HCT116 (cell line): ENCODE measurements around the gene PLPPR3. TPM values are rescaled to one million over a fixed set of nuclear protein-coding genes. Genes with fewer than 3 reads are reported as not detected.

Source experiments
- ATAC-seq: fragments of 200-7000 bp; cut with Tn5 transposase; 2 replicates; pipeline ENCODE4 v1.9.1; 2020; ENCODE audit warnings: mild to moderate bottlenecking, moderate library complexity
- BruUV-seq: library from RNA; stranded (reverse); fragments of 400-500 nt; replicated peaks from 2 replicates; lab custom pipeline; 2021; lab: Mats Ljungman, UMichigan
- CTCF ChIA-PET: fragments of 300-600 bp; sonication (Branson Sonifier 250); formaldehyde crosslinking; loops from one replicate; lab custom pipeline; 2021; ENCODE audit warnings: antibody characterized with exemption; lab: Charles Lee
- POLR2A ChIA-PET: fragments of 300-600, 350-600 bp; sonication (Branson Sonifier 250); formaldehyde crosslinking; loops from one replicate; lab custom pipeline; 2021; ENCODE audit warnings: antibody characterized with exemption; lab: Charles Lee
- RAD21 ChIA-PET, 2 experiments: fragments of 300-600 bp; sonication (Branson Sonifier 250); formaldehyde crosslinking; loops; one replicate each; lab custom pipeline; 2023; ENCODE audit warnings: low total read pairs in 2 of 2; ENCODE audit not compliant: uncharacterized antibody in 2 of 2, unreplicated experiment in 2 of 2, low non-redundant PET in 1 of 2; lab: Charles Lee
- DNase-seq: peaks from one replicate; pipeline ENCODE4 v3.0.0-alpha.2; 2010; ENCODE audit warnings: low read depth, low spot score
- H2AFZ ChIP-seq: fragments of 200-600 bp; shearing (Covaris generic), sonication (generic); 2 replicates; pipeline ENCODE4 v1.6.1; 2017; ENCODE audit warnings: low read depth, mixed run types, mixed read lengths, antibody characterized with exemption, low read length; ENCODE audit not compliant: poor library complexity, severe bottlenecking
- H3K27ac ChIP-seq: 2 replicates; pipeline ENCODE4 v1.5.1; 2012; ENCODE audit warnings: low read depth, low read length
- H3K27me3 ChIP-seq: fragments of 200-600 bp; sonication (generic); 2 replicates; pipeline ENCODE4 v1.6.1; 2016; ENCODE audit warnings: mixed run types, low read length, mixed read lengths; ENCODE audit not compliant: insufficient read depth
- H3K36me3 ChIP-seq, 2 experiments: fragments of 200-500 bp in 1 of 2; fragments of 200-600 bp in 1 of 2; sonication (Bioruptor generic) in 1 of 2; sonication (generic) in 1 of 2; 2 replicates each; pipeline versions ENCODE4 v1.5.1 to v1.6.1; 2014 to 2016; ENCODE audit warnings: low read length in 2 of 2, inconsistent platforms in 1 of 2, mixed read lengths in 1 of 2, mixed run types in 1 of 2; ENCODE audit not compliant: insufficient read depth in 2 of 2, control insufficient read depth in 1 of 2
- H3K4me1 ChIP-seq, 2 experiments: fragments of 200-600 bp in 1 of 2; sonication (generic) in 1 of 2; 2 replicates each; pipeline versions ENCODE4 v1.5.1 to v1.6.1; 2012 to 2017; ENCODE audit warnings: low read length in 2 of 2, inconsistent platforms in 1 of 2, mild to moderate bottlenecking in 1 of 2, mixed read lengths in 1 of 2, mixed run types in 1 of 2, moderate library complexity in 1 of 2; ENCODE audit not compliant: insufficient read depth in 2 of 2, control insufficient read depth in 1 of 2
- H3K4me2 ChIP-seq: fragments of 200-600 bp; sonication (generic); 2 replicates; pipeline ENCODE4 v1.6.1; 2017; ENCODE audit warnings: mixed run types, low read length, mixed read lengths
- H3K4me3 ChIP-seq, 2 experiments: fragments of 200-600 bp in 1 of 2; sonication (generic) in 1 of 2; replicated peaks in 1 of 2; 2 replicates each; pipeline ENCODE4 v1.5.1; 2011 to 2016; ENCODE audit warnings: low read length in 2 of 2, control low read depth in 1 of 2, low read depth in 1 of 2, mild to moderate bottlenecking in 1 of 2, mixed read lengths in 1 of 2, mixed run types in 1 of 2
- H3K79me2 ChIP-seq: fragments of 200-600 bp; sonication (generic); 2 replicates; pipeline ENCODE4 v1.6.1; 2017; ENCODE audit warnings: mild to moderate bottlenecking, mixed run types, low read length, moderate library complexity, mixed read lengths; ENCODE audit not compliant: insufficient read depth
- H3K9ac ChIP-seq: fragments of 200-600 bp; sonication (generic); 2 replicates; pipeline ENCODE4 v1.6.1; 2016; ENCODE audit warnings: low read length, mixed read lengths
- H3K9me2 ChIP-seq: fragments of 200-600 bp; sonication (generic), shearing (Covaris generic); 2 replicates; pipeline ENCODE4 v1.6.1; 2017; ENCODE audit warnings: mixed run types, mild to moderate bottlenecking, moderate library complexity; ENCODE audit not compliant: insufficient read depth
- H3K9me3 ChIP-seq, 2 experiments: fragments of 200-500 bp in 1 of 2; fragments of 200-600 bp in 1 of 2; sonication (Bioruptor generic) in 1 of 2; sonication (generic) in 1 of 2; 2 replicates each; pipeline ENCODE4 v1.6.1; 2014 to 2017; ENCODE audit warnings: low read length in 2 of 2, mixed read lengths in 2 of 2, inconsistent platforms in 1 of 2, low read depth in 1 of 2, mild to moderate bottlenecking in 1 of 2, mixed run types in 1 of 2, moderate library complexity in 1 of 2; ENCODE audit not compliant: control insufficient read depth in 1 of 2, insufficient read depth in 1 of 2
- H4K20me1 ChIP-seq: fragments of 200-600 bp; sonication (generic), shearing (Covaris generic); 2 replicates; pipeline ENCODE4 v1.6.1; 2017; ENCODE audit warnings: mixed run types, mild to moderate bottlenecking, moderate library complexity; ENCODE audit not compliant: insufficient read depth
- CBX3 ChIP-seq: IDR thresholded peaks from 2 replicates; pipeline ENCODE4 v1.6.1; 2012; ENCODE audit warnings: low read depth
- ELF1 ChIP-seq: IDR thresholded peaks from 2 replicates; pipeline ENCODE4 v1.6.1; 2012; ENCODE audit warnings: low read depth, borderline replicate concordance
- EZH2 ChIP-seq: fragments of 200-600 bp; sonication (generic); IDR thresholded peaks from 2 replicates; pipeline ENCODE4 v1.6.1; 2017; ENCODE audit warnings: antibody characterized with exemption, mixed run types
- EZH2phosphoT487 ChIP-seq: fragments of 200-600 bp; IDR thresholded peaks from 2 replicates; pipeline ENCODE4 v1.6.1; 2018; ENCODE audit warnings: antibody characterized with exemption, borderline replicate concordance
- JUND ChIP-seq: IDR thresholded peaks from 2 replicates; pipeline ENCODE4 v1.6.1; 2012
- POLR2A ChIP-seq: IDR thresholded peaks from 2 replicates; pipeline ENCODE4 v1.7.0; 2011; ENCODE audit warnings: borderline replicate concordance; ENCODE audit not compliant: insufficient read depth, insufficient read length; ENCODE audit errors: extremely low read depth
- RAD21 ChIP-seq: IDR thresholded peaks from 2 replicates; pipeline ENCODE4 v1.6.1; 2012; ENCODE audit warnings: low read depth, mild to moderate bottlenecking
- SIN3A ChIP-seq: IDR thresholded peaks from 2 replicates; pipeline ENCODE4 v1.6.1; 2012; ENCODE audit warnings: low read depth
- SRF ChIP-seq: IDR thresholded peaks from 2 replicates; pipeline ENCODE4 v1.6.1; 2012; ENCODE audit warnings: low read depth
- YY1 ChIP-seq: IDR thresholded peaks from 2 replicates; pipeline ENCODE4 v1.6.1; 2011; ENCODE audit warnings: low read length, low read depth, moderate library complexity, mild to moderate bottlenecking; ENCODE audit not compliant: insufficient replicate concordance; ENCODE audit errors: extremely low read depth
- ZNF274 ChIP-seq: fragments of 200-500 bp; sonication (Bioruptor generic); IDR thresholded peaks from 2 replicates; pipeline ENCODE4 v1.6.1; 2014; ENCODE audit warnings: mild to moderate bottlenecking, low read depth, low read length, inconsistent platforms
- intact Hi-C: fragments of 100-400 bp; cut with micrococcal nuclease; formaldehyde crosslinking; loops from 2 replicates; pipeline ENCODE4 v1.10.0; 2022
- total RNA-seq: library from RNA; stranded (reverse); gene quantifications from one replicate; pipeline ENCODE4 v1.2.1, GENCODE V29; 2021; ENCODE audit not compliant: unreplicated experiment
- TF ChIP-seq, protein P1 (sequence below): IDR thresholded peaks from 2 replicates; pipeline ENCODE4 v1.6.1; 2011; ENCODE audit warnings: mild to moderate bottlenecking, low read length, moderate library complexity; ENCODE audit not compliant: insufficient replicate concordance; ENCODE audit errors: extremely low read depth
- TF ChIP-seq, protein P2 (sequence below): IDR thresholded peaks from 2 replicates; pipeline ENCODE4 v1.6.1; 2012; ENCODE audit warnings: low read depth
- TF ChIP-seq, protein P3 (sequence below), 3 experiments: fragments of 200-600 bp in 1 of 3; sonication (generic) in 1 of 3; IDR thresholded peaks in 2 of 3; conservative IDR thresholded peaks in 1 of 3; 2 replicates each; pipeline ENCODE4 v1.5.1; 2012 to 2017; ENCODE audit warnings: low read depth in 2 of 3, low read length in 2 of 3, antibody characterized with exemption in 1 of 3, borderline replicate concordance in 1 of 3, control low read depth in 1 of 3, mild to moderate bottlenecking in 1 of 3, mixed read lengths in 1 of 3, mixed run types in 1 of 3, moderate library complexity in 1 of 3; ENCODE audit not compliant: insufficient read depth in 1 of 3
- TF ChIP-seq, protein P4 (sequence below): IDR thresholded peaks from 2 replicates; pipeline ENCODE4 v1.6.1; 2012

The PLPPR3 gene
- total RNA-seq, 1 experiment from 2014 or later: 0.27 TPM

DNA sequence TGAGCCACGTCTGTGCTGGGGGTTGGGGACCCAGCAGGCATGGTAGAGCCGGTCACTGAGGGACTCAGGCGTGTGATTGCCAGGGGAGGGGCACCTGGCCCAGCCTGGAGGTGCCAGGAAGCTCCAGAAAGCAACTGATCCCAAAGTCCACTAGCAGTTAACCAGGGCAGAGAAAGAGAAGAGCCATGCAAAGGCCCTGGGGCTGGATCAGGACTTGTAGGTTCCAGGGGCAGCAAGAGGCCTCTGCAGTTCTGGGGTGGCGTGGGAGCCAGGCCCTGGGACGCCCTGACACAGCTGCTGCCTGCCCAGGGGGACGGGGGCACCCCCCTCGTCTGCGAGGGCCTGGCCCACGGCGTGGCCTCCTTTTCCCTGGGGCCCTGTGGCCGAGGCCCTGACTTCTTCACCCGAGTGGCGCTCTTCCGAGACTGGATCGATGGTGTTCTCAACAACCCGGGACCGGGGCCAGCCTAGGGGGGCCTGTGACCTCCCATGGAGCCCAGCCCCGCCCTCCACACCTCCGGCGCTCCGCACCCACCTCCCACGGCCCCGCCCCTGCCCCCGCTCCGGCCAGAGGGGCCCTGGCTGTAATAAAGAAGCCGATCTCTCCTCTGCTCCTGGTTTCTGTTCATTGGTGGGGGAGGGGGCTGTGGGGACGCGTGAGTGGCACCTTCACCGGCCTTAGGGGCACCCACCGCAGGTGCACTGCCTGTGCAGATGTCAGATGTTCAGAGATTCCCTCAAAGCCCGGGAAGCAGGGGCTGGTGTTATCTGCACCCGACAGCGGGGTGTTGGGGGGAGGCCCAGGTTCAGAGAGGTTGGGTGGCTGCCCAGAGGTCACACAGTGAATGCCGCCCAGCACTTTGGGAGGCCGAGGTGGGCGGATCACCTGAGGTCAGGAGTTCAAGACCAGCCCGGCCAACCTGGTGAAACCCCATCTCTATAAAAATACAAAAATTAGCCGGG, 9.9 kb upstream of the PLPPR3 start:
- intact Hi-C loops: no loop called here
- no peaks in the 10 kb centered on the region for H3K36me3 ChIP-seq
- TF ChIP-seq EZH2: no peak
- TF ChIP-seq EZH2phosphoT487: no peak
- no peak for TF ChIP-seq SIN3A
- no peak for TF ChIP-seq SRF
- no peak for TF ChIP-seq CBX3
- TF ChIP-seq, protein P1, sequence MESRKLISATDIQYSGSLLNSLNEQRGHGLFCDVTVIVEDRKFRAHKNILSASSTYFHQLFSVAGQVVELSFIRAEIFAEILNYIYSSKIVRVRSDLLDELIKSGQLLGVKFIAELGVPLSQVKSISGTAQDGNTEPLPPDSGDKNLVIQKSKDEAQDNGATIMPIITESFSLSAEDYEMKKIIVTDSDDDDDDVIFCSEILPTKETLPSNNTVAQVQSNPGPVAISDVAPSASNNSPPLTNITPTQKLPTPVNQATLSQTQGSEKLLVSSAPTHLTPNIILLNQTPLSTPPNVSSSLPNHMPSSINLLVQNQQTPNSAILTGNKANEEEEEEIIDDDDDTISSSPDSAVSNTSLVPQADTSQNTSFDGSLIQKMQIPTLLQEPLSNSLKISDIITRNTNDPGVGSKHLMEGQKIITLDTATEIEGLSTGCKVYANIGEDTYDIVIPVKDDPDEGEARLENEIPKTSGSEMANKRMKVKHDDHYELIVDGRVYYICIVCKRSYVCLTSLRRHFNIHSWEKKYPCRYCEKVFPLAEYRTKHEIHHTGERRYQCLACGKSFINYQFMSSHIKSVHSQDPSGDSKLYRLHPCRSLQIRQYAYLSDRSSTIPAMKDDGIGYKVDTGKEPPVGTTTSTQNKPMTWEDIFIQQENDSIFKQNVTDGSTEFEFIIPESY: no peak
- TF ChIP-seq, protein P2, sequence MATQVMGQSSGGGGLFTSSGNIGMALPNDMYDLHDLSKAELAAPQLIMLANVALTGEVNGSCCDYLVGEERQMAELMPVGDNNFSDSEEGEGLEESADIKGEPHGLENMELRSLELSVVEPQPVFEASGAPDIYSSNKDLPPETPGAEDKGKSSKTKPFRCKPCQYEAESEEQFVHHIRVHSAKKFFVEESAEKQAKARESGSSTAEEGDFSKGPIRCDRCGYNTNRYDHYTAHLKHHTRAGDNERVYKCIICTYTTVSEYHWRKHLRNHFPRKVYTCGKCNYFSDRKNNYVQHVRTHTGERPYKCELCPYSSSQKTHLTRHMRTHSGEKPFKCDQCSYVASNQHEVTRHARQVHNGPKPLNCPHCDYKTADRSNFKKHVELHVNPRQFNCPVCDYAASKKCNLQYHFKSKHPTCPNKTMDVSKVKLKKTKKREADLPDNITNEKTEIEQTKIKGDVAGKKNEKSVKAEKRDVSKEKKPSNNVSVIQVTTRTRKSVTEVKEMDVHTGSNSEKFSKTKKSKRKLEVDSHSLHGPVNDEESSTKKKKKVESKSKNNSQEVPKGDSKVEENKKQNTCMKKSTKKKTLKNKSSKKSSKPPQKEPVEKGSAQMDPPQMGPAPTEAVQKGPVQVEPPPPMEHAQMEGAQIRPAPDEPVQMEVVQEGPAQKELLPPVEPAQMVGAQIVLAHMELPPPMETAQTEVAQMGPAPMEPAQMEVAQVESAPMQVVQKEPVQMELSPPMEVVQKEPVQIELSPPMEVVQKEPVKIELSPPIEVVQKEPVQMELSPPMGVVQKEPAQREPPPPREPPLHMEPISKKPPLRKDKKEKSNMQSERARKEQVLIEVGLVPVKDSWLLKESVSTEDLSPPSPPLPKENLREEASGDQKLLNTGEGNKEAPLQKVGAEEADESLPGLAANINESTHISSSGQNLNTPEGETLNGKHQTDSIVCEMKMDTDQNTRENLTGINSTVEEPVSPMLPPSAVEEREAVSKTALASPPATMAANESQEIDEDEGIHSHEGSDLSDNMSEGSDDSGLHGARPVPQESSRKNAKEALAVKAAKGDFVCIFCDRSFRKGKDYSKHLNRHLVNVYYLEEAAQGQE: no peak
- TF ChIP-seq ZNF274: no peak
- TF ChIP-seq RAD21: no peak
- TF ChIP-seq YY1: no peak
- TF ChIP-seq ELF1: no peak
- no peak for TF ChIP-seq POLR2A
- TF ChIP-seq, protein P3, sequence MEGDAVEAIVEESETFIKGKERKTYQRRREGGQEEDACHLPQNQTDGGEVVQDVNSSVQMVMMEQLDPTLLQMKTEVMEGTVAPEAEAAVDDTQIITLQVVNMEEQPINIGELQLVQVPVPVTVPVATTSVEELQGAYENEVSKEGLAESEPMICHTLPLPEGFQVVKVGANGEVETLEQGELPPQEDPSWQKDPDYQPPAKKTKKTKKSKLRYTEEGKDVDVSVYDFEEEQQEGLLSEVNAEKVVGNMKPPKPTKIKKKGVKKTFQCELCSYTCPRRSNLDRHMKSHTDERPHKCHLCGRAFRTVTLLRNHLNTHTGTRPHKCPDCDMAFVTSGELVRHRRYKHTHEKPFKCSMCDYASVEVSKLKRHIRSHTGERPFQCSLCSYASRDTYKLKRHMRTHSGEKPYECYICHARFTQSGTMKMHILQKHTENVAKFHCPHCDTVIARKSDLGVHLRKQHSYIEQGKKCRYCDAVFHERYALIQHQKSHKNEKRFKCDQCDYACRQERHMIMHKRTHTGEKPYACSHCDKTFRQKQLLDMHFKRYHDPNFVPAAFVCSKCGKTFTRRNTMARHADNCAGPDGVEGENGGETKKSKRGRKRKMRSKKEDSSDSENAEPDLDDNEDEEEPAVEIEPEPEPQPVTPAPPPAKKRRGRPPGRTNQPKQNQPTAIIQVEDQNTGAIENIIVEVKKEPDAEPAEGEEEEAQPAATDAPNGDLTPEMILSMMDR (IDR thresholded peaks at IDR 0.05 in 2 of 3, conservative IDR thresholded peaks at IDR 0.05 in 1 of 3; ENCODE audit: borderline replicate concordance in 1 of 3, insufficient read depth in 1 of 3, low read depth in 2 of 3, low read length in 2 of 3): no peak
- TF ChIP-seq, protein P4, sequence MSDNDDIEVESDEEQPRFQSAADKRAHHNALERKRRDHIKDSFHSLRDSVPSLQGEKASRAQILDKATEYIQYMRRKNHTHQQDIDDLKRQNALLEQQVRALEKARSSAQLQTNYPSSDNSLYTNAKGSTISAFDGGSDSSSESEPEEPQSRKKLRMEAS: no peak
- no peak for TF ChIP-seq JUND
- no peaks in the 10 kb centered on the region for H4K20me1 ChIP-seq
- no peaks in the 10 kb centered on the region for H3K27me3 ChIP-seq
- no peaks in the 10 kb centered on the region for H3K9me2 ChIP-seq
- DNase-seq (no peak), ATAC-seq (no peak)
- H2AFZ ChIP-seq: no peak overlapping the region
- ChIA-PET RAD21 (no interaction called here), POLR2A (no interaction called here), CTCF (no interaction called here)
- BruUV-seq: no TSS peak
- H3K4me3 ChIP-seq: no peak overlapping the region
- no peak overlapping the region for H3K4me2 ChIP-seq
- no peaks in the 10 kb centered on the region for H3K79me2 ChIP-seq
- no peak overlapping the region for H3K9ac ChIP-seq
- no peaks in the 10 kb centered on the region for H3K9me3 ChIP-seq
- peaks cover 0 to 4% of the 10 kb centered on the region in 2 experiments; a peak in 3 of 4 replicates for H3K4me1 ChIP-seq
- no peak overlapping the region for H3K27ac ChIP-seq
